Upper lobe of left lung (tissue), 6 donors: ENCODE data around the gene CARD9. TPM values are rescaled to one million over a fixed set of nuclear protein-coding genes. Genes with fewer than 3 reads are reported as not detected.

Experiments
- ATAC-seq, 2 donors: fragments of 200-7000 bp; cut with Tn5 transposase; one replicate each; pipeline ENCODE4 v1.9.1; 2022; ENCODE audit warnings: mild to moderate bottlenecking in 2 of 2, moderate library complexity in 2 of 2; ENCODE audit not compliant: low FRiP score in 2 of 2
- DNase-seq, 2 donors: peaks; one replicate each; pipeline ENCODE4 v3.0.0-alpha.2; 2019 to 2020
- H3K27ac ChIP-seq, 4 donors: fragments of 200-600 bp; sonication (generic); one replicate each; pipeline ENCODE4 v1.5.1; 2016 to 2019
- H3K27me3 ChIP-seq, 4 donors: fragments of 200-600 bp; sonication (generic); one replicate each; pipeline ENCODE4 v1.5.1; 2017 to 2019
- H3K36me3 ChIP-seq, 4 donors: fragments of 200-600 bp; sonication (generic); one replicate each; pipeline ENCODE4 v1.5.1; 2016 to 2019
- H3K4me1 ChIP-seq, 4 donors: fragments of 200-600 bp; sonication (generic); one replicate each; pipeline ENCODE4 v1.5.1; 2018 to 2019
- H3K4me3 ChIP-seq, 4 donors: fragments of 200-600 bp; sonication (generic); one replicate each; pipeline ENCODE4 v1.5.1; 2017 to 2019; ENCODE audit warnings: mild to moderate bottlenecking in 2 of 4, moderate library complexity in 1 of 4
- H3K9me3 ChIP-seq, 4 donors: fragments of 200-600 bp; sonication (generic); one replicate each; pipeline ENCODE4 v1.5.1; 2018 to 2019
- EP300 ChIP-seq, 4 donors: sonication (generic); formaldehyde crosslinking; IDR thresholded peaks; one replicate each; pipeline ENCODE4 v1.5.1; 2017; ENCODE audit warnings: antibody characterized with exemption in 4 of 4, control low read depth in 2 of 4
- POLR2A ChIP-seq, 4 donors: fragments of 450-650 bp; IDR thresholded peaks; one replicate each; pipeline ENCODE4 v1.5.1; 2016 to 2017; ENCODE audit warnings: antibody characterized with exemption in 4 of 4, mild to moderate bottlenecking in 2 of 4
- POLR2AphosphoS5 ChIP-seq, 2 donors: sonication (generic); formaldehyde crosslinking; IDR thresholded peaks; one replicate each; pipeline ENCODE4 v1.5.1; 2017; ENCODE audit warnings: antibody characterized with exemption in 2 of 2
- WGBS, 2 donors: methylation state at CpG; one replicate each; pipeline ENCODE4 v1.1.5; 2017 to 2018; 5-methylcytosine and 5-hydroxymethylcytosine counted together
- total RNA-seq, 6 donors: library from RNA; depleted of rRNA in 4 of 6; stranded (reverse); fragments of >200 nt in 4 of 6; gene quantifications; one replicate each; pipeline versions ENCODE4 v1.1.0 to v1.2.1, GENCODE V29; 2016 to 2021
- TF ChIP-seq, protein P1 (sequence below), 6 experiments: fragments of 450-650 bp in 4 of 6; fragments of 200-600 bp in 2 of 6; sonication (generic) in 2 of 6; IDR thresholded peaks; one replicate each; pipeline ENCODE4 v1.5.1; 2016 to 2019; ENCODE audit warnings: antibody characterized with exemption in 6 of 6
- donor health status: DM: no; HTN: no; CAD: no; lungs with moderate emphysema.
- donor health status: DM: no; HTN: yes; CAD: no; lungs with severe emphysema.

Gene CARD9
- total RNA-seq, 6 donors from 2014 or later, result 3.5 to 30.4 (median 16.8) TPM

- H3K27ac ChIP-seq, result peak overlapping the region; percentile 70 to 88 (median 86)
- no peak for ATAC-seq
- H3K4me3 ChIP-seq, result peak overlapping the region in 3 of 4 donors; percentile 64 to 68 (median 67)
- peaks cover 26 to 47% (median 29%) of the 10 kb centered on the region in 4 donors for H3K4me1 ChIP-seq
- peak in 1 of 2 donors; percentile 77 for DNase-seq
- no peaks in the 10 kb centered on the region for H3K36me3 ChIP-seq
- H3K27me3 ChIP-seq, result no peaks in the 10 kb centered on the region
- no peak for TF ChIP-seq POLR2A (IDR thresholded peaks at IDR 0.05)
- TF ChIP-seq, protein P1, sequence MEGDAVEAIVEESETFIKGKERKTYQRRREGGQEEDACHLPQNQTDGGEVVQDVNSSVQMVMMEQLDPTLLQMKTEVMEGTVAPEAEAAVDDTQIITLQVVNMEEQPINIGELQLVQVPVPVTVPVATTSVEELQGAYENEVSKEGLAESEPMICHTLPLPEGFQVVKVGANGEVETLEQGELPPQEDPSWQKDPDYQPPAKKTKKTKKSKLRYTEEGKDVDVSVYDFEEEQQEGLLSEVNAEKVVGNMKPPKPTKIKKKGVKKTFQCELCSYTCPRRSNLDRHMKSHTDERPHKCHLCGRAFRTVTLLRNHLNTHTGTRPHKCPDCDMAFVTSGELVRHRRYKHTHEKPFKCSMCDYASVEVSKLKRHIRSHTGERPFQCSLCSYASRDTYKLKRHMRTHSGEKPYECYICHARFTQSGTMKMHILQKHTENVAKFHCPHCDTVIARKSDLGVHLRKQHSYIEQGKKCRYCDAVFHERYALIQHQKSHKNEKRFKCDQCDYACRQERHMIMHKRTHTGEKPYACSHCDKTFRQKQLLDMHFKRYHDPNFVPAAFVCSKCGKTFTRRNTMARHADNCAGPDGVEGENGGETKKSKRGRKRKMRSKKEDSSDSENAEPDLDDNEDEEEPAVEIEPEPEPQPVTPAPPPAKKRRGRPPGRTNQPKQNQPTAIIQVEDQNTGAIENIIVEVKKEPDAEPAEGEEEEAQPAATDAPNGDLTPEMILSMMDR (IDR thresholded peaks at IDR 0.05), result no peak
- TF ChIP-seq POLR2AphosphoS5 (IDR thresholded peaks at IDR 0.05), result no peak
- no peak for TF ChIP-seq EP300 (IDR thresholded peaks at IDR 0.05)
- no peaks in the 10 kb centered on the region for H3K9me3 ChIP-seq
- WGBS, 2 donors, result 87% methylated on average over 3 to 21 of the region's 23 CpGs
Observed at GRCh38 chr9:136329636-136330405, 43.6 kb downstream of the CARD9 start.

DNA sequence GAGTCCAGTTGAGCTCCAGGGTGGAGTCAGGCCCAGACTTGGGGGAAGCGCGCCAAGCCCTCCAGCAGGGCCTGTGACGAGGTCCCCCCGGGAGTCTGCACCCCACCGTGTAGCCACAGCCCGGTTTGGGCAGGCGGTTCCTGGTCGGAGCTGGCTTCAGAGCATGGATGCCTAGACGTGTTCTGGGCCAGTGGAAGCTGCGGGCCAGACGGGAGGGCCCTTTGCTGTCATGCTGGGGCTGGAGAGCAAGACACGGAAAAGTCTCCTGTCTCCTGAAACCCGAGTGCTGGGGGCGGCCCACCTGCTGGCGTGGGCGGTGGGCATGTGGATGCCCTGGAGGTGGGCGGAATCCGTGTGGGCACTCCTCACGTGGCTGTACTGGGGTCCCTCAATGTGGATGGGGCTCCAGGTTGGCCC lies 44.2 kb downstream of the CARD9 start:
- ATAC-seq, result no peak
- Histone ChIP-seq H3K4me1 (peaks cover 26 to 47% (median 33%) of the 10 kb centered on the region in 4 donors), H3K4me3 (peak overlapping the region in 3 of 4 donors; percentile 64 to 68 (median 67)), H3K36me3 (no peaks in the 10 kb centered on the region), H3K9me3 (no peaks in the 10 kb centered on the region), H3K27me3 (no peaks in the 10 kb centered on the region), H3K27ac (peak overlapping the region; percentile 70 to 88 (median 86))
- DNase-seq, result peak in 1 of 2 donors; percentile 75
- 57% methylated on average over 19 of the region's 19 CpGs; no CpG with 5 or more reads in 1 of the 2 donors for WGBS, 2 donors
- TF ChIP-seq, protein P1 (IDR thresholded peaks at IDR 0.05), result no peak
- no peak for TF ChIP-seq POLR2A (IDR thresholded peaks at IDR 0.05)
- TF ChIP-seq EP300 (IDR thresholded peaks at IDR 0.05), result no peak
- no peak for TF ChIP-seq POLR2AphosphoS5 (IDR thresholded peaks at IDR 0.05)

- WGBS, 2 donors, result 37 to 51% methylated on average over 5 to 15 of the region's 15 CpGs
Observed at GRCh38 chr9:136328622-136329041, 44.8 kb downstream of the CARD9 start.

GRCh38 chr9:136328011-136328621 lies 45.4 kb downstream of the CARD9 start:
- Histone ChIP-seq H3K4me3 (peak overlapping the region; percentile 59 to 68 (median 66)), H3K4me1 (peaks cover 26 to 47% (median 34%) of the 10 kb centered on the region in 4 donors), H3K27me3 (no peaks in the 10 kb centered on the region), H3K36me3 (no peaks in the 10 kb centered on the region), H3K27ac (peak overlapping the region; percentile 70 to 88 (median 86)), H3K9me3 (no peaks in the 10 kb centered on the region)
- ATAC-seq (no peak), DNase-seq (peak in 1 of 2 donors; percentile 77)
- 28 to 35% methylated on average over 5 to 10 of the region's 13 CpGs for WGBS, 2 donors
- TF ChIP-seq POLR2AphosphoS5 (IDR thresholded peaks at IDR 0.05), result no peak

More at GRCh38 chr9:136328622-136329041, 44.8 kb downstream of the CARD9 start:
- Histone ChIP-seq H3K36me3 (no peaks in the 10 kb centered on the region), H3K27ac (peak overlapping the region; percentile 70 to 88 (median 86)), H3K4me1 (peaks cover 26 to 47% (median 34%) of the 10 kb centered on the region in 4 donors), H3K4me3 (peak overlapping the region; percentile 59 to 68 (median 66)), H3K27me3 (no peaks in the 10 kb centered on the region), H3K9me3 (no peaks in the 10 kb centered on the region)
- ATAC-seq (no peak), DNase-seq (peak in 1 of 2 donors; percentile 66)
- TF ChIP-seq, protein P1 (IDR thresholded peaks at IDR 0.05), result no peak
- TF ChIP-seq POLR2A (IDR thresholded peaks at IDR 0.05) (no peak), POLR2AphosphoS5 (IDR thresholded peaks at IDR 0.05) (no peak), EP300 (IDR thresholded peaks at IDR 0.05) (no peak)

- H3K4me1 ChIP-seq, result peaks cover 26 to 47% (median 34%) of the 10 kb centered on the region in 4 donors
- TF ChIP-seq POLR2AphosphoS5 (IDR thresholded peaks at IDR 0.05) (peak; percentile 56 to 87), POLR2A (IDR thresholded peaks at IDR 0.05) (peak in 1 of 4 donors; percentile 51), EP300 (IDR thresholded peaks at IDR 0.05) (peak in 1 of 4 donors; percentile 18)
- TF ChIP-seq, protein P1 (IDR thresholded peaks at IDR 0.05), result peak in 4 of 6 experiments; percentile 5 to 48 (median 31)
- H3K27ac ChIP-seq, result peak within 1 kb of the TSS; percentile 70 to 88 (median 86)
- no peaks in the 10 kb centered on the region for H3K9me3 ChIP-seq
- H3K27me3 ChIP-seq, result no peaks in the 10 kb centered on the region
- ATAC-seq (peak in 1 of 2 donors; percentile 71), DNase-seq (peak; percentile 31 to 92)
- 0% methylated on average over 5 to 27 of the region's 88 CpGs for WGBS, 2 donors
- no peaks in the 10 kb centered on the region for H3K36me3 ChIP-seq
- H3K4me3 ChIP-seq, result peak within 1 kb of the TSS; percentile 59 to 68 (median 66)
Observed at GRCh38 chr9:136327304-136327974, 46.0 kb downstream of the CARD9 start, which contains the start of gene GPSM1. Gene GPSM1, plus strand, starts transcription at chr9:136327539. Its CDS starts 157 bp downstream, at chr9:136327696.
